ENCODE results near the gene KHNYN. TPM values are rescaled to one million over a fixed set of nuclear protein-coding genes. Genes with fewer than 3 reads are reported as not detected.

Gene KHNYN
- total RNA-seq, 1 experiment from 2014 or later: 63.0 TPM

GRCh38 chr14:24399999-24400718, 29.6 kb upstream of the KHNYN start:
- DNase-seq (ENCODE audit: unreplicated experiment): no peak
- Mint-ChIP-seq H3K27me3 (ENCODE audit: insufficient read depth, unreplicated experiment) (no peaks in the 10 kb centered on the region), H3K9me3 (ENCODE audit: unreplicated experiment) (no peaks in the 10 kb centered on the region), H3K27ac (ENCODE audit: low read depth, unreplicated experiment) (no peak overlapping the region), H3K4me3 (ENCODE audit: unreplicated experiment) (no peak overlapping the region), H3K4me1 (ENCODE audit: insufficient read depth, unreplicated experiment) (peaks cover 37% of the 10 kb centered on the region), H3K36me3 (ENCODE audit: insufficient read depth, unreplicated experiment) (no peaks in the 10 kb centered on the region)
- no TSS peak for BruUV-seq (replicated peaks)
- ChIA-PET POLR2A (no interaction called here), CTCF (interaction anchor here (0.5 to 1.7 kb wide), 6 partner anchors 9 to 93 kb away, joined by 3 to 5 read pairs (median 3); no protein-coding TSS in a partner anchor)
- intact Hi-C loops (cut with micrococcal nuclease): no loop called here
- TF ChIP-seq, protein P1, sequence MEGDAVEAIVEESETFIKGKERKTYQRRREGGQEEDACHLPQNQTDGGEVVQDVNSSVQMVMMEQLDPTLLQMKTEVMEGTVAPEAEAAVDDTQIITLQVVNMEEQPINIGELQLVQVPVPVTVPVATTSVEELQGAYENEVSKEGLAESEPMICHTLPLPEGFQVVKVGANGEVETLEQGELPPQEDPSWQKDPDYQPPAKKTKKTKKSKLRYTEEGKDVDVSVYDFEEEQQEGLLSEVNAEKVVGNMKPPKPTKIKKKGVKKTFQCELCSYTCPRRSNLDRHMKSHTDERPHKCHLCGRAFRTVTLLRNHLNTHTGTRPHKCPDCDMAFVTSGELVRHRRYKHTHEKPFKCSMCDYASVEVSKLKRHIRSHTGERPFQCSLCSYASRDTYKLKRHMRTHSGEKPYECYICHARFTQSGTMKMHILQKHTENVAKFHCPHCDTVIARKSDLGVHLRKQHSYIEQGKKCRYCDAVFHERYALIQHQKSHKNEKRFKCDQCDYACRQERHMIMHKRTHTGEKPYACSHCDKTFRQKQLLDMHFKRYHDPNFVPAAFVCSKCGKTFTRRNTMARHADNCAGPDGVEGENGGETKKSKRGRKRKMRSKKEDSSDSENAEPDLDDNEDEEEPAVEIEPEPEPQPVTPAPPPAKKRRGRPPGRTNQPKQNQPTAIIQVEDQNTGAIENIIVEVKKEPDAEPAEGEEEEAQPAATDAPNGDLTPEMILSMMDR (IDR thresholded peaks at IDR 0.05; ENCODE audit: unreplicated experiment): no peak

GRCh38 chr14:24401810-24402702, 27.7 kb upstream of the KHNYN start:
- ChIA-PET POLR2A (interaction anchor here (0.7 to 1.4 kb wide), 3 partner anchors 12 to 29 kb away, joined by 3 to 5 read pairs (median 3); no protein-coding TSS in a partner anchor), CTCF (interaction anchor here (0.6 to 3.7 kb wide), 9 partner anchors 7 to 105 kb away, joined by 3 to 15 read pairs (median 5); no protein-coding TSS in a partner anchor)
- no peak overlapping the region for H3K27ac Mint-ChIP-seq (ENCODE audit: low read depth, unreplicated experiment)
- intact Hi-C loops (cut with micrococcal nuclease): no loop called here
- no TSS peak for BruUV-seq (replicated peaks)
- H3K4me3 Mint-ChIP-seq (ENCODE audit: unreplicated experiment): no peak overlapping the region
- H3K4me1 Mint-ChIP-seq (ENCODE audit: insufficient read depth, unreplicated experiment): peaks cover 21% of the 10 kb centered on the region
- H3K27me3 Mint-ChIP-seq (ENCODE audit: insufficient read depth, unreplicated experiment): no peaks in the 10 kb centered on the region
- no peak for DNase-seq (ENCODE audit: unreplicated experiment)
- no peaks in the 10 kb centered on the region for H3K36me3 Mint-ChIP-seq (ENCODE audit: insufficient read depth, unreplicated experiment)
- no peaks in the 10 kb centered on the region for H3K9me3 Mint-ChIP-seq (ENCODE audit: unreplicated experiment)
- TF ChIP-seq, protein P1 (IDR thresholded peaks at IDR 0.05; ENCODE audit: unreplicated experiment): no peak

DNA sequence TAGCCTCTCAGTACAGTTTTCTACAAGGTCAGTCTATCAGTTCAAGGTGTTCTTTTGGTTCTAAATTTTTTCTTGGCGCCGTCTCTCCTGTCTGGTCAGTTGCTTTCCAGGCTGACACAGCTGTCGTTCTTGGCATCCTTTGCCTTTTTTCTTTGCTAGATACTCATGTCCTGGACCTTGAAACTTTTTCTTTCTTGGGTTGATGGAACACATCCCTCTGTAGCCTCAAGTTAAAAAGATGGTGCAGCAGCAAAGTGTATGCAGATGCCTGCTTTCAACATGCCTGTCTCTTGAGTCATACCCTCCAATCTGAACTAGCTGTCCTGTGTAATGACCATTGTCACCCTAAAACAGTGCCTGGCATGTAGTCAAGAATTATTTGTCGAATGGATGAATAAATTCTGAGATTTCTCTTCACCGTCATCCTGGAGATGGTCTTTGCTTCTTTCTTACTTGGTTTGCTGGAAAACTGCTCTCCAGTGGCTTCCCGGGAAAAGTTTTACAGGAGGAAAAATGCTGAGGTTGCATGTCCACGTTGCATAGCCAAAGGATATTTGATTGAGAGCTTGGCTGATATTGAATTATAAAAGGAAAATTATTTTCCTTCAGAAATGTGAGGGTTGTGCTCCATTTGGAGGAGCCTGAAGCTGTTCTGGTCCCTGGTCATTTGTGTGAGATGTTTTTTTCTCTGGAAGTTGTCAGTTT, 26.3 kb upstream of the KHNYN start:
- Mint-ChIP-seq H3K27ac (ENCODE audit: low read depth, unreplicated experiment) (no peak overlapping the region), H3K4me1 (ENCODE audit: insufficient read depth, unreplicated experiment) (peaks cover 15% of the 10 kb centered on the region), H3K9me3 (ENCODE audit: unreplicated experiment) (no peaks in the 10 kb centered on the region), H3K4me3 (ENCODE audit: unreplicated experiment) (no peak overlapping the region), H3K27me3 (ENCODE audit: insufficient read depth, unreplicated experiment) (no peaks in the 10 kb centered on the region), H3K36me3 (ENCODE audit: insufficient read depth, unreplicated experiment) (no peaks in the 10 kb centered on the region)
- ChIA-PET POLR2A (interaction anchor here (1.2 to 1.4 kb wide), 2 partner anchors 15 to 28 kb away, joined by 3 to 5 read pairs; no protein-coding TSS in a partner anchor), CTCF (interaction anchor here (0.6 to 10.5 kb wide), 7 partner anchors 18 to 73 kb away, joined by 3 to 109 read pairs (median 5); partner anchors contain the start of gene ADCY4)
- TF ChIP-seq, protein P1 (IDR thresholded peaks at IDR 0.05; ENCODE audit: unreplicated experiment): no peak
- intact Hi-C loops (cut with micrococcal nuclease): no loop called here
- no TSS peak for BruUV-seq (replicated peaks)
- no peak for DNase-seq (ENCODE audit: unreplicated experiment)

All from MCF 10A (cell line).